HuH-7 (cell line): ENCODE measurements around the gene CAVIN1.
A peak's percentile ranks its signal among the peaks of the same experiment; 100 is the strongest.
"Not testable (repeated sequence)": the region's sequence is repeated elsewhere in the genome, so short reads cannot be mapped to it uniquely, and the experiment has no call there.

Experiments
- DNase-seq: peaks from one replicate; pipeline ENCODE4 v3.0.0; 2011; ENCODE audit warnings: low spot score

CAVIN1 gene

GRCh38 chr17:42431758-42432161 lies 8.7 kb upstream of the CAVIN1 start:
- DNase-seq: no peak

GRCh38 chr17:42429726-42430447 lies 6.8 kb upstream of the CAVIN1 start:
- DNase-seq: no peak

- peak; percentile 73 for DNase-seq
These were observed 5.3 kb upstream of the CAVIN1 start for GRCh38 chr17:42428141-42428944.

- DNase-seq: no peak
These were observed 2.0 kb upstream of the CAVIN1 start for GRCh38 chr17:42424991-42425610.

GRCh38 chr17:42423766-42424165 lies 710 bp upstream of the CAVIN1 start:
- no peak for DNase-seq

- DNase-seq: no peak
These were observed 571 bp downstream of the CAVIN1 start for GRCh38 chr17:42422412-42422957.

GRCh38 chr17:42421507-42422338 lies 1.3 kb downstream of the CAVIN1 start:
- no peak for DNase-seq

GRCh38 chr17:42421136-42421506 lies 1.9 kb downstream of the CAVIN1 start:
- DNase-seq: no peak

- DNase-seq: not testable (repeated sequence)
These were observed 5.1 kb downstream of the CAVIN1 start for GRCh38 chr17:42417981-42418380.

- no peak for DNase-seq
These were observed 8.2 kb downstream of the CAVIN1 start for GRCh38 chr17:42414704-42415409.

GRCh38 chr17:42413464-42414040 lies 9.5 kb downstream of the CAVIN1 start:
- no peak for DNase-seq

- DNase-seq: no peak
These were observed 11.0 kb downstream of the CAVIN1 start for GRCh38 chr17:42411905-42412679.

GRCh38 chr17:42411361-42411760 lies 11.7 kb downstream of the CAVIN1 start:
- no peak for DNase-seq

- DNase-seq: no peak
These were observed 12.8 kb downstream of the CAVIN1 start for GRCh38 chr17:42410319-42410685.

- DNase-seq: no peak
These were observed 13.3 kb downstream of the CAVIN1 start for GRCh38 chr17:42409523-42410318.

- DNase-seq: no peak
These were observed 15.0 kb downstream of the CAVIN1 start for GRCh38 chr17:42408061-42408460.

- peak; percentile 73 for DNase-seq
These were observed 15.7 kb downstream of the CAVIN1 start for GRCh38 chr17:42407289-42407836.

- no peak for DNase-seq
These were observed 16.3 kb downstream of the CAVIN1 start for GRCh38 chr17:42406615-42407288.
